AG09309 (cell line): ENCODE measurements around the gene AVL9.
A peak's percentile ranks its signal among the peaks of the same experiment; 100 is the strongest.

Source experiments
- DNase-seq: peaks from one replicate; pipeline ENCODE4 v3.0.0-alpha.2; 2010; ENCODE audit warnings: low read depth
- H3K4me3 ChIP-seq: 2 replicates; pipeline ENCODE4 v1.5.1; 2011; ENCODE audit warnings: mild to moderate bottlenecking, low read depth, low read length, moderate library complexity; ENCODE audit not compliant: control insufficient read depth
- TF ChIP-seq, protein P1 (sequence below): IDR thresholded peaks from 2 replicates; pipeline ENCODE4 v1.5.1; 2011; ENCODE audit warnings: mild to moderate bottlenecking, low read depth, low read length, inconsistent platforms; ENCODE audit not compliant: insufficient read depth, control insufficient read depth; ENCODE audit errors: missing control alignments

Gene AVL9

DNA sequence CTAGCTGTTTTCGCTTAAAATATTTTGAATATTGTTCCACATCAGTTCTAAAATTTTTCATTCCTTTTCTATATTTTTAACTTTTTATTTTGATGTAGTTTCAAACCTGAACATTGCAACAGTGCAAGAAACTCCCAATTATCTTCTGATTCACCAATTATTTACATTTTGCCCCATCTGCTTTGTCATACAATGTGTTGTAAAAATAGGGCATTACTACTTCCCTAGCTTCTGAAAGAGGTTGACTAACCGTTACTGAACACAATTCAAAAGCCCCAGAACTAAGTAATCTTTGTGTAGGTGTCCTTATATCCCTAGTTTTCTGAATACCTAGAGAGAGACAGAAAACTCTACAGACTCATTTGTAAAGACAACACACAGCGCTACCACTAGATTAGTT is 86.7 kb downstream of the AVL9 start:
- TF ChIP-seq, protein P1, sequence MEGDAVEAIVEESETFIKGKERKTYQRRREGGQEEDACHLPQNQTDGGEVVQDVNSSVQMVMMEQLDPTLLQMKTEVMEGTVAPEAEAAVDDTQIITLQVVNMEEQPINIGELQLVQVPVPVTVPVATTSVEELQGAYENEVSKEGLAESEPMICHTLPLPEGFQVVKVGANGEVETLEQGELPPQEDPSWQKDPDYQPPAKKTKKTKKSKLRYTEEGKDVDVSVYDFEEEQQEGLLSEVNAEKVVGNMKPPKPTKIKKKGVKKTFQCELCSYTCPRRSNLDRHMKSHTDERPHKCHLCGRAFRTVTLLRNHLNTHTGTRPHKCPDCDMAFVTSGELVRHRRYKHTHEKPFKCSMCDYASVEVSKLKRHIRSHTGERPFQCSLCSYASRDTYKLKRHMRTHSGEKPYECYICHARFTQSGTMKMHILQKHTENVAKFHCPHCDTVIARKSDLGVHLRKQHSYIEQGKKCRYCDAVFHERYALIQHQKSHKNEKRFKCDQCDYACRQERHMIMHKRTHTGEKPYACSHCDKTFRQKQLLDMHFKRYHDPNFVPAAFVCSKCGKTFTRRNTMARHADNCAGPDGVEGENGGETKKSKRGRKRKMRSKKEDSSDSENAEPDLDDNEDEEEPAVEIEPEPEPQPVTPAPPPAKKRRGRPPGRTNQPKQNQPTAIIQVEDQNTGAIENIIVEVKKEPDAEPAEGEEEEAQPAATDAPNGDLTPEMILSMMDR: no peak
- no peak for DNase-seq
- H3K4me3 ChIP-seq: no peak overlapping the region

DNA sequence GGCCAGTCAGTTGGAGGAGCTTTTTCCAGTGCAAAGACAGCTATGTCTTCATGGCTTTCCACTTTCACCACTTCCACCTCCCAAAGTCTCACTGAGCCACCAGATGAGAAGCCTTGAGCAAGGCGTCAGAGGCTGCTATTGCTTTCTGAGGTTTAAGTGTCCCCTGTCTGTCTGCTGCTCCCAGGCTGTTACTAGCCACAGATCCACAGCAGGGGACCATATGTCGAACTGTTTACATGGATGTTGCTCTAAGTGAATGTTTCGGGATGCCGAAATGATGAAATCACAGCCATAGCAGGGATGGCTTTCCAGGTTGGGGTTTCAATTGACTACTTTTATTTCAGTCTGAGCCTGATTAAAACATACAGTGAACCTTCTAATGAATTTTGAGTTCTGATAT is 88.5 kb downstream of the AVL9 start:
- DNase-seq: peak; percentile 45
- H3K4me3 ChIP-seq: no peak overlapping the region
- TF ChIP-seq, protein P1: no peak

DNA sequence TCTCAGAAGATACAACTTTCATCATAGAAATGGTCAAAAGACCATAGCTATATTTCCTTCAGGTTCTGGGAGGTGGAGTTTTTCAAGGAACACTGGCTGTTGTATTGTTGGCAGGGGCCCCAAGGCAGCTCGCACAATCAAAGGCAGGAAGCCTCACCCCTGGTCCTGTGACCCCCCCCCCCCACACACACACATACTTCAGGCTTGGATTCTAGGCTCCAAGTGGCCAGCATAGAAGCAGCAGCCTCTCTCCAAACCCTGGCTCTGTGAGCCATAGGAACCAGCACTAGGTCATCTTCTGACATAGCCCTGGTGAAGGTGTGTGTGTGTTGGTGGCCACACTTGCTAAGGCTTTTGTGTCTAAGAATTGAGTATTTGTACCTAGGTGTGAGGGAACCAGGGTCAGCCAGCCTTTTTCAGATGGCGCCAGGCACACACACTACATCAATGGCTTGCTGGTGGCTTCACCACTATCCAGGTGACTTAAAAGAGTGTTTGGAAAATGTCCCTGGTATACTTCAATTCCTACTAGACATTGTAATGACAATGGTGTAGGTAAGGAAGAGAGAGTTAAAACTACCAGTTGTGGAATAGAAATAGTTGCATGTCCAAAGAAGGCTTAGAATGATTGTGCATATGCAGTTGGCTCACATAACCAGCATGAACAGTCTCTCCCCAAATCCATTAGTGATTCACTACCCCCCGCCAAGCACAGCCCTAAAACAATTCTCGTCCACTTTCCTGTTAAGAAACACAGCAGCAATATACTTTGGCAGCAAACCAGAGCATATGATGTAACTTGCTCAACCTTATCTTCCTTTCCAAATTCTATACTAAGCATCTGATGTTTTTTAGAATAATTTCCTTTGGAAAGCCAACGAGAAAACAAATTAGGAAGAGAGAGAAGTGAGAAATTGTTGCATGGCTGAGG is 91.3 kb downstream of the AVL9 start:
- TF ChIP-seq, protein P1: no peak
- DNase-seq: peak; percentile 90
- H3K4me3 ChIP-seq: no peak overlapping the region

DNA sequence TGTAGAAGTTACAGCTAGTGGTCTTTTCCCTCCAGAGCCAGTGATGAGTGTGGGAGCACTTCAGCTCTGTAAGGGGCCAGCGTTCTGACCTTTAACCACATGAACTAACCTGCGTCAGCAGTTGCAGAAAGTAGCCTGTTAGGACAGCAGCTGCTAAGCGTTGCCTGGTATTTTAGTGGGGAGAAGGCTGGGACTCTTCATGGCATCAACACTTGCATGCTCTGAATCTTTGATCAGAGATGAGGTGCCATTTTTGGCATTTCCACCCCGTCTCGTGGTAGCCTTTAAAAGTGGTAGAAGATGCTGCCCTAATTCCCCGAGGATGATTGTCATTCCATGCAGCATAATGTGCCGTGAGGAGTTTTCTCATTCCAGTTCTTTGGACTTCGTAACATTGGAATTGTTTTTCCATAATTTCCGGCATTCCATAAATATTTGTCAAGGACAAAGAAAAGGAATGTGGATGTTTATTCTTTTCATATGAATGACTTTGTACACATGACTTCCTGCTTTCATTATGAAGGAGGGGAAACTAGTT is 92.2 kb downstream of the AVL9 start:
- H3K4me3 ChIP-seq: no peak overlapping the region
- TF ChIP-seq, protein P1: no peak
- peak; percentile 55 for DNase-seq

DNA sequence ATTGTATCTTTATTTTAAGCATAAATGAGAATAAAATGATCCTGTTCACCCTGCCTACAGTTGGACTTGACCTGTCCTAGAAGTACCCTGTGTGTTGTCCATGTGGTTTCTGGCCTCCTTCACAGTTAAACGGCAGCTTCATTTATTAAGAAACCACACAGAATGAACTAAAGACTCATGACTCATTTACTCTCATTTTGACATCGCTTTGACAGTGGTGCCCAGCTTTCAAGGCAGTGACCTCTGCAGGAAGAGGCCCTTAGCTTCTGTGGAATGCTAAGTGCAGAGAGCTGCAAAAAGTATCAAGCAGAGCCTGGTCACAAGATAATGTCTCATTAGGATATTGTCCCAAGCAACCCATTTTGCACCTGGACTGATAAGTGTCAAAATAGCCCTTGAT is 93.4 kb downstream of the AVL9 start:
- H3K4me3 ChIP-seq: no peak overlapping the region
- DNase-seq: peak; percentile 59
- TF ChIP-seq, protein P1: no peak

DNA sequence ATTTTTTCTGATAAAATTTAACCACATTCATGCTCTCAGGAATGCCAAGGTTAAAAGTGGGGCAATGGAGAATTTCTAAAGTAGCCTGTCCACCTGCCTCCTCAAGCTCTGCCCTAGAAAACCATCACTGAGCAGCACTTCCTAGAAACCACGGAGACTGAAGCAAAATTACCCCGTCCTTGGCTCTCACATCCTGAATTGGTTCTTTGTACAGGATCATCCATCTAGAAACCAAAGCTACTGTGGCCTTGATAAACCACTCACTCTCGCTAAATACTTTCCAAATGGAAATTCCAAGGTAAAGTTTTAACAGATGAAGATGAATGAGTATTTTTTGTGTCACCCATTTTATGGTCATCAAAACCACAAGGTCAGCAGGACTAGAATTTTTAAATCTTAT is 96.6 kb downstream of the AVL9 start:
- TF ChIP-seq, protein P1: no peak
- H3K4me3 ChIP-seq: no peak overlapping the region
- no peak for DNase-seq
